CD4-positive, alpha-beta T cell treated with Interleukin-12 subunit alpha and Interleukin-12 subunit beta, for 1 hour (primary cell): Measurements from ENCODE around the gene DRD2.

ENCODE experiments used
- DNase-seq: peaks from one replicate; pipeline ENCODE4 v3.0.0-alpha.2; 2020

The DRD2 gene

GRCh38 chr11:113397821-113398220 lies 77.4 kb downstream of the DRD2 start:
- no peak for DNase-seq

- DNase-seq = no peak
Measured at GRCh38 chr11:113397212-113397611, 78.0 kb downstream of the DRD2 start.

- no peak for DNase-seq
Measured at GRCh38 chr11:113396690-113397089, 78.5 kb downstream of the DRD2 start.

GRCh38 chr11:113395782-113396336 lies 79.3 kb downstream of the DRD2 start:
- DNase-seq = no peak

GRCh38 chr11:113394919-113395318 lies 80.3 kb downstream of the DRD2 start:
- DNase-seq = no peak

- no peak for DNase-seq
Measured at GRCh38 chr11:113393501-113393985, 81.7 kb downstream of the DRD2 start.

GRCh38 chr11:113392236-113392921 lies 82.8 kb downstream of the DRD2 start:
- no peak for DNase-seq

GRCh38 chr11:113389272-113389671 lies 85.9 kb downstream of the DRD2 start:
- DNase-seq = no peak

GRCh38 chr11:113387605-113388211 lies 87.5 kb downstream of the DRD2 start, which contains the start of gene ANKK1:
TSS of gene ANKK1 (plus strand) at chr11:113387779. CDS start at chr11:113387885, 106 bp downstream.
- DNase-seq = no peak

- DNase-seq = no peak
Measured at GRCh38 chr11:113386866-113387265, 88.3 kb downstream of the DRD2 start.

- DNase-seq = no peak
Measured at GRCh38 chr11:113385749-113386148, 89.4 kb downstream of the DRD2 start.

- no peak for DNase-seq
Measured at GRCh38 chr11:113384551-113384950, 90.6 kb downstream of the DRD2 start.

- DNase-seq = no peak
Measured at GRCh38 chr11:113382121-113382520, 93.1 kb downstream of the DRD2 start.

GRCh38 chr11:113378692-113379091 lies 96.5 kb downstream of the DRD2 start:
- no peak for DNase-seq

GRCh38 chr11:113377681-113378412 lies 97.4 kb downstream of the DRD2 start:
- DNase-seq = no peak

GRCh38 chr11:113376156-113376555 lies 99.0 kb downstream of the DRD2 start:
- DNase-seq = no peak

- DNase-seq = no peak
Measured at GRCh38 chr11:113375402-113375801, 99.8 kb downstream of the DRD2 start.

GRCh38 chr11:113373981-113374560 lies 101.1 kb downstream of the DRD2 start:
- no peak for DNase-seq

- DNase-seq = no peak
Measured at GRCh38 chr11:113373306-113373705, 101.9 kb downstream of the DRD2 start.

- no peak for DNase-seq
Measured at GRCh38 chr11:113372309-113372708, 102.9 kb downstream of the DRD2 start.

GRCh38 chr11:113370634-113371033 lies 104.6 kb downstream of the DRD2 start:
- no peak for DNase-seq

GRCh38 chr11:113369411-113369810 lies 105.8 kb downstream of the DRD2 start:
- no peak for DNase-seq

GRCh38 chr11:113365895-113366294 lies 109.3 kb downstream of the DRD2 start:
- DNase-seq = no peak
